ENCODE measurements around the gene TRMU.

TRMU gene

DNA sequence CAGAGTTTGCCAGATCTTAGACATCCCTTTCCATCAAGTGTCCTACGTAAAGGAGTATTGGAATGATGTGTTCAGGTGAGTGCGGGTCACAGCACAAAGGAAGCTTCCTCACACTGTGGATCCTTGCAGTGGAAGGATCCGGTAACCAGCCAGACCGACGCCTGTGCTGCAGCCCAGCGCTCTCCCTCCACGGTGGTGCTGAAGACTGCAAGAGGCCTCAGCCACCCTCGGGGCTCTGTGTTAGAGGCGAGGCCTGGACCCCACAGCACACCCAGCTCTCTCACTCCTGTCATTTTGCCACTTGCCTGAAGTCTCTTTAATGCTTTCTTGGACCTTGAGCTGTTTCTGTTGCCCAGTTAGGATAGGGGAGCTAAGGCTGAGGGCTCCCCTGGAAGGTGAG, 2.4 kb downstream of the TRMU start:
- no peak for DNase-seq

DNA sequence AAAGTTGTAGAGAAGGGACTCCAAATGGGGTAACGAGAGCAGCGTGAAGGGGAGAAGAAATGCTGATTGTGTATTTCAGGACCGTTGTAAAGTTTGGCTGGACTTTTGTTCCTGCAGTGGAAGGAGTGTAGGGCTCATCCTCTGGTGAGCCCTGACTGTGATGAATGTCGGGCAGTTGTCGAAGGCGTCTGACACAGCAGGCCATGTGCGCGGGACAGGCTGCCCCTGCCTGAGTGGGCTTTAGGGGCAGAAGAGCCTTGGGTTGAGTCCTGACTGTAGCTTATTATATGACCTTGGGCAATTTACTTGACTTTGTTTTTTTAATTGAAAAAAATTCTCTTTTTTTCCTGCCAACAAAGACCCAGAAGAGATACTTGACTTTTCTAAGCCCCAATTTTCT, 3.1 kb downstream of the TRMU start:
- DNase-seq: no peak

DNA sequence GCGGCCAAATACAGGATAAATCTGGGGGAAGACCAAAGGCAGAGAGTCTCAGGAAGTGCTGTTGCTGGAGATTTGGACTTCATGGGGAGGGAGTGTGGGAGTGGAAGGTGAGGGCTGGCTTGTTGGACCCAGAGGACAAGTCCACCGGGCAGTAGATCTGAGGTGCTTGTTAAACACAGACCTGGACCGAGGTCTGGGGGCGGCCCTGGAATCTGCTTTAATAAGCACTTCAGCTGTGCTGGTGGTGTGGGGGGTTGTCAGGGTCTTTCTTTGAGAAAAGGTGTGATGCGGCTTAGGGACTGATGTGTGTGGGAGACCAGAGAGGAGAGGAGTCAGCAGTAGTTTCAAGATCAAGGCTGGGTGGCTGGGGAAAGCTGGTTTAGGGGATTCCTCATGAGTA, 4.4 kb downstream of the TRMU start:
- DNase-seq: no peak

DNA sequence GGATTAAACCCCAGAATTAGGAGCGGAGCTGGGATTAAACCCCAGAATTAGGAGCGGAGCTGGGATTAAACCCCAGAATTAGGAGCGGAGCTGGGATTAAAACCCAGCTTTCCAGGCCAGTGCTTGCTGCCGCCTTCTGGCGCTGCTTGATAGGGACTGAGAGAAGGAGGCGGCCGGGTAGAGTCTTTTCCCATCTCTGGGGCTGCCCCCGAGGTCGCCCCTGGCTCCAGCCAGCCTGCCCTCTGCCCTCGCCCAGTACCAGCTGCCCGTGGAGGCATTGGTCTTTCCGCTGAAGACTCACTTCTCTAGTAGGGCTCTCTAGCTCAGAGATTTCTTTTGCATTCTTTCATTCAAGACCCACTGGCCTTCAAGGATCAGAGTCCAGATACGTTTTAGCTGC, 5.2 kb downstream of the TRMU start:
- no peak for DNase-seq

DNA sequence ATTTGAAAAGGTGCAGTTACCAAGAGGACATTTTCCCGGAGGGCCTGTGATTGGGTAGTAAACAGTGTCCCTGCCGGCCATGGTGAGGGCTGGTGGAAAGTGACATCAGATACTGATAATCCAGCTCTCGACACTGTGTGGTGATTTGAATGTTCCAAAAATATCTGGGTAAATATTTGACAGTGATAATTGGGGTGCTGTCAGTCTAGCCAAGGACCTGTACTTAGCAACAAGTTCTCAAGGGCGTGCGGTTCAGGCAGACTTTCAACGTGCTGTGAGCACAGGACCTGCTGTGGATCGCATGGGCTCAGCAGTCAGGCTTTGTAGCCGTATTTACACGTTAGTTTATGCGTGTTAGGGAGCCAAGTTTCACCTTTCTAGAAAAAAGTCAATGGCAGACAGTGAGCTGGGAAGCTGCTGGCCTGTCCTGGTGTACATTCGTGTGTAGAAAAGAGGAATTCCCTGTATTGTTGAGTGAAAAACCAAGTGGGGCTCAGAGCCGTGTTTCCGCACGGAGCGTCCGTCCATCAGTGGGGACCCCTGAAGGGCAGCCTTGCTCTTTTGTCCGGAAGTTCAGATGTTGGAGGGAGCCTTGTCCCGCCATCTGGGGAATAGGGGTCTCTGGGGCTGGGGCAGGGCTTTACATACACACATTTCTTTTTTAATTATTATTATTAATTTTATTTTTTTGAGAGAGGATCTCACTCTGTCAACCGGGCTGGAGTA, 11.3 kb downstream of the TRMU start:
- no peak for DNase-seq

DNA sequence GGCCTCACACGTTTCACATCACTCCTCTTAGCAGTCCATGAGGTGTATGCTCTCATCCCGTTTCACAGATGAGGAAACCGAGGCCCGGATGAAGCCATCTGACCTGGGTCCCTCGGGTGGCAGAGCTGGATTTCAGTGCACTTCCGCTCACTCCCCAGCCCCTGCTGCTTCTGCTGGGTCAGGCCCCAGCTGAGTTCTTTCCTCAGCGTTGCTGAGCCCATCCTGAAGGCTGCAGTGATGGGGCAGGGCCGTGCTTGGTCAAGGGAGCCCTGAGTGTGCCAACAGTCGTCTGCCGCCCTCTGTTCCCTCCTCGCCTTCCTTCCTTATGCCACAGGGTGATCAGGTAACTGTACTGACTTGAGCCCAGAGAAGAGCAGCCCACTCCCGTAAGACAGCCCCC, 12.1 kb downstream of the TRMU start:
- DNase-seq: no peak

DNA sequence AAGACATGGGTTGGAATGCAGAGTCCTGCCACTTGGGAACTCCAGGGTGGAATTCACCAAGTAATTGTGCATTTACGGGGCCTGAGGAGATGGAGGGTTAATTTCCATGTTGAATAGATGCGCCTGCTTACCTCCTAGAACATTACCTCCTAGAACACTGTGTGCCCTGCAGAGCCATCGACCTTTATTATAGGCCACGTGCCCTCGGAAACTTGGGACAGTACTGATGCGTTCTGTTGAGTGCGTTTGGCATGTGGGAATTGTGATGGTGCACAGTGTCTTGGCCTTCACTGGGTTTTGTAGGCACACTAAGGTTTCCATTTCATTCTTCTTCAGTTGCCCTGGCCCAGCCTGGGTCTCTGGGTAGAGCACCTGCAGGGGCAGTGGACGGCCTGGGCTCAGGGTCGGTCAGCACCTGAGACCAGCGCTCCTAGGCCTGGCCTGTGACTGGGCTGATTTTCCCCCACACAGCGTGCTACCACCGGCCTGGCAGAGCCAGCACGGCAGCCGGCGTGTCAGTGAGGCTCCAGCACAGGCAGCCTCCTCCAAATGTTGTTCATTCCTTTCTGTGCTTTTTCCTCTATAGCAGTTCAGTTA, 12.7 kb downstream of the TRMU start:
- no peak for DNase-seq

DNA sequence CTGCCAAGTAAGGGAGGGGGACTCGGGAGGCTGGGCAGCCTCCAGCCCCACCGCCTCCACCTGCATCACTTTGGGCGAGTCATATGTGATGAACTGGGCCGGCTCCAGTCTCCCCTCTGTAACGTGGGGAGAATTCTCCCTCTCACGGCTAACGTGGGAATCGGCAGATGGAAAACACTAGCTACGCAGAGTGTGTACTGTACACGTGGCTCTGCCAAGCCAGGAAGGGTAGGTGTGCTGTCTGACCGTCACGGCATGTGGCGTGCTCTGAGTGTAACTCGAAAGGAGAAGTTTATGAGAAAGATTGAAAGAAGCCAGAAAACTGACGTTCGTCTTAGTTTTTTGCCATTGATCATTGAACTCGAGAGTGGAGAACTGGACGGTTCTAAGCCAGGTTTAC, 13.7 kb downstream of the TRMU start:
- DNase-seq: no peak

DNA sequence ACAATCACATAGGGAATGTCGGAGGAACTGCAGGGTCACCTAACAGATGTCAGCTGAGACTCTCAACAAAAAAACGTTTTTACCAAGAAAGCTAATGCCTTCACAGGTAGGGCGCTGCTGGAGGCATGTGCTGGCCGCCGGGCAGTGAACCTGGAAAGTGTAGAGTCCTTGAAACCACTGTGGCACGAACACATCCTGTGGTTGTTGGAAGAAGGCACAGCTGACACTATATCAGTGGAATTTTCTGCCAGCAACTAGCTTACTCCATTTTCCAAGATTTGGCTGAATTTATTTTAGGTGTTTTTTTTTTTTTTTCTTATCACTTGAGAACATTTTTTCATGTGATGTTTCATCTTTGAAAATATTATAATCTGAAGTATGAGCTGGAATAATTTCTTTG, 14.2 kb downstream of the TRMU start:
- no peak for DNase-seq

DNA sequence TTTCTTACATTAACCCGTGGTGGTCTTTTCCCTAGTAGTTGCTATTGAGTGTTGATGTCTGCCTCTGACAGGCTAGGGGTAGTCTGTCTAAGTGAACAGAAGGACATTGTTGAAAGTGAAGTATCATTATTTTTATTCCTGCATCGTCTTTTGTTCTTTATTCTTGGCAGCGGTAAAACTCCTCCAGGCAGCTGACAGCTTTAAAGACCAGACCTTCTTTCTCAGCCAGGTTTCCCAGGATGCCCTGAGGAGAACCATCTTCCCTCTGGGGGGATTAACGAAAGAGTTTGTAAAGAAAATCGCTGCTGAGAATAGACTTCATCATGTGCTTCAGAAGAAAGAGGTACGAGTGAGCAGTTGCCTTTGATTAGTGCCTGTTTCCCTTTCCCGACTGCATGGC, 14.6 kb downstream of the TRMU start:
- no peak for DNase-seq

DNA sequence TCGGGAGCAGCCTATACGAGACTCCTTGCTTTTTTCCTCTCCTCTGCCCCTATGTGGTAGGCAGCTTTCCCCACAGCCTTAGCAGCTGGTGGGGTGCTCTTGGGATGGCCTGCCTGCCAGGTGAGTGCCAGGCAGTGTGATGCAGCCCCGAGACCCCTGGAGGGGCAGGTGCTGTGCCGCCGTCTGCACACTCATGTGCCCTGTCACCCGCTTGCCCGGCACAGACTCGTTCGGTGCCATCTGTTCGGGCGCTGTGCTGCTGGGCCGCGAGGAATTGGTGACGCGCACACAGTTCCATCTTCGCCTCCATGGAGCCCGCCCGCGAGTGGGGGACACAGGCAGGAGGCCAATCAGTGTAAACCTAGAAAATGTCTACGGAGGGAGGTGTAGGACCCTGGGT, 15.1 kb downstream of the TRMU start:
- no peak for DNase-seq

DNA sequence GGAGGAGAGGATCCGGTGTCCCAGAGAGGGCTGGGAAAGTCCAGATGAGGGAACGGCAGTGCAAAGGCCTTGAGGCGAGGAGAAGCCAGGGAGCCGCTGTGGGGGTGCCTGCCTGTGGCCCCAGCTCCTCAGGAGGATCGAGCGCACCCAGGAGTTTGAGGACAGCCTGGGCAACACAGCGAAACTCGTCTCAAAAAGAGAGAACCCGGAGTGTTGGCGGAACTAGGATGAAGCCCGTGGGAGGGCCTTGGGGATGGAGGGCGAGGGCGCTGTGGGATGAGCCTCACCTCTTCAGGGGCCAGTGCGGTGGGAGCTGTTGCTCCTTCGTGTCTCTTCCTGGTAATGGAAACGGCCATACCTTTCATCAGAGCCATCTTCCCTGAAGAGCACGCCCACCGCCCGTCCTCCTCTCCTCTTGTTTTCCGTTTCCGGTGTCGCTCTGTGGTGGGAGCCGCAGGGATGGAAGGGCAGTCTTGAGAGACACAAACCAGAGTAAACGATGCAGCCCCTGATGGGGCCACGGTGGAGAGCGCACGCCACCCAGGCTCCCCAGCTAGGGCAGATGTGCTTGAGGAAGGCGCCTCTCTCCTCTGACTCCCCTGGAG, 15.7 kb downstream of the TRMU start:
- no peak for DNase-seq

DNA sequence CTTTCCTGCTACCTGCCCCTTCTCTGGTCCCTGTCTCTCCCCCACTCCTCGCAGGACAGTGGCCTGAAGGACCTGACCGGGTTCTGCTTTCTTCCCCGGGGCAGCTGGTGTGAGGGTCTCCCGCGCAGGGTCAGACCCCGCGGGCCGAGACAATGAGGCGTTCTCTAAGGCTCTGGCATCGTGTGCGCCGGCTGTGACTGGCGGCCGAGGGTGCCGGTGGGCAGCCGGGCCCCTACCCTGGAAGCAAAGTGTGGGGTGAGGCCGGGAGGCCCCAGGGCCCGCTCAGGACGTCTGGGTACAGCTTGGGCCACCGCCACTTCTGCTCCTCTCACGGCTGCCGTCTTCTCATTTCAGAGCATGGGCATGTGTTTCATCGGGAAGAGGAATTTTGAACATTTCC, 16.3 kb downstream of the TRMU start:
- no peak for DNase-seq

DNA sequence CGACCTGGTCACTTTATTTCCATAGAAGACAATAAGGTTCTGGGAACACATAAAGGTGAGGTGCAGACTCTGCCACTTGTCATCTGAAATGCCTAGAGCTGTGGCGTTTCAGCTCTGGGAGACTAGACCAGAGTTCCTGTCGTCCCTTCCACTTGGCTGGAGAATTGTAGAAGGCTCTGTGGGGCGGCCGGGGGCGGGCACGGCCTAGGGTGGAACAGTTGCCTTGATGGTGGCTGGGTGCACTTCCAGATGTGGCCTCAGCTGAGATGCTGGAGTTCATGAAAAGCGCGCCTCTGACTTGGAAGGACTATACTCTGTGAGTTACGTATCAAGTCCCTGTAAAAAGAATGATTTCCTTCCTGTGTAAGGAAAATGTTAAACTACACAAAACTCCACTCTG, 16.8 kb downstream of the TRMU start:
- no peak for DNase-seq

DNA sequence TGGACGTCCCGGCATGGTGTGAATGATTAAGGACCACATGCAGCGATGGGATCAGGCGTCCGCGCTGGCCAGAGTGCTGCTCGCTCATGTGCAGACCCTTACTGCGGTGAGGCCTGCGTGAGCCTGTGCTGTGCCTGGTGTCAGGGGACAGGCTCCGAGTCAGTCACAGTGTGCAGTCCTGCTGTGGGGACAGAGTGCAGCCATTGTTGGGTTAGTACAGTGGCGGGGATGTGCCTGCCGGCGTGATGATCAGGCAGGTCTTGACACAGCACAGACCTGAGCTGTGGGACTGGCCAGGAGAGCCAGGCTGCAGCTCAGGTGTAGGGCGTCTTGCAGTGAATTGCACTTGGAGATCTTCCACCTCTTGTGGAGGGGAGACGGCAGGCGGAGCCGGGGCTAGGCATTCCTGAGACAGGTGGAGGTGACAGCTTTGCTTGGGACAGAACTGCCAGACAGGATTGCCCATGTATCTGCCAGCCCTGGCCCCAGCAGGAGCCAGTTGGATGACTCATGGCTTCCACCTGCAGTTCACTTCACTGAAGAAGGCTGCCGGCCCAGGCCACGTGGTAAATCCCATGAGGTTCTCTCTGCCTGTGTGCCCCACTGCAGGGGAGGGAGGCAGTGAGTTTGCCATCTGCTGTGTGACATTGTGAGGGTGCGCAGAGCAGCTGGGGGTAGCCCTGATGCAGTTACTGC, 17.3 kb downstream of the TRMU start:
- DNase-seq: peak; percentile 81

DNA sequence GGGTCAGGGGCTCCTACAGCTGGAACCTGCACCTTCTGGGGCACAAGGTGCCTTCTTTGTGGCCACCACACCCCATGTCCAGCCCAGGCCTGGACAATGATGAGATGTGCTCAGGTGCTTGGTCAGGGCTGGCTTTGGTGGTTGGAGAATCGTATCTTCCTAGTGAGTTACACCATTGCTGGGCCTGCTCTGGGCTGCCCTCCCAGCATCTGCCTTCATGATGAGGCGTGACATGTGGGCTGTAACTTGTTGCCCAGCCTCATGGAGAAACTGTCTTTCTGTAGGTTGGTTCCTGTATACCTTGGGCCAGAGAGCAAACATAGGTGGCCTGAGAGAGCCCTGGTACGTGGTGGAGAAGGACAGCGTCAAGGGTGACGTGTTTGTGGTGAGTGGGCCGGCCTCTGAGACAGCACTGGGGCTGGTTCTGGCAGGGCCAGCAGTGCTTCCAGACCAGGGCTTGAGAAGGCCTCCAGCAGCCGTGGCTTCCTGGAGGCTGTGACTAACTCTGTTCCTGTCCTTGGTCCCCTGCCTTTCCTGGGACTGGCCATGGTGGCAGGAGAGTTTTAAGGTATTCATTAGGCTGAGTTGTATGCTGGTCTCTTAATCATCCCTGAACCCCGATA, 18.1 kb downstream of the TRMU start:
- DNase-seq: no peak

DNA sequence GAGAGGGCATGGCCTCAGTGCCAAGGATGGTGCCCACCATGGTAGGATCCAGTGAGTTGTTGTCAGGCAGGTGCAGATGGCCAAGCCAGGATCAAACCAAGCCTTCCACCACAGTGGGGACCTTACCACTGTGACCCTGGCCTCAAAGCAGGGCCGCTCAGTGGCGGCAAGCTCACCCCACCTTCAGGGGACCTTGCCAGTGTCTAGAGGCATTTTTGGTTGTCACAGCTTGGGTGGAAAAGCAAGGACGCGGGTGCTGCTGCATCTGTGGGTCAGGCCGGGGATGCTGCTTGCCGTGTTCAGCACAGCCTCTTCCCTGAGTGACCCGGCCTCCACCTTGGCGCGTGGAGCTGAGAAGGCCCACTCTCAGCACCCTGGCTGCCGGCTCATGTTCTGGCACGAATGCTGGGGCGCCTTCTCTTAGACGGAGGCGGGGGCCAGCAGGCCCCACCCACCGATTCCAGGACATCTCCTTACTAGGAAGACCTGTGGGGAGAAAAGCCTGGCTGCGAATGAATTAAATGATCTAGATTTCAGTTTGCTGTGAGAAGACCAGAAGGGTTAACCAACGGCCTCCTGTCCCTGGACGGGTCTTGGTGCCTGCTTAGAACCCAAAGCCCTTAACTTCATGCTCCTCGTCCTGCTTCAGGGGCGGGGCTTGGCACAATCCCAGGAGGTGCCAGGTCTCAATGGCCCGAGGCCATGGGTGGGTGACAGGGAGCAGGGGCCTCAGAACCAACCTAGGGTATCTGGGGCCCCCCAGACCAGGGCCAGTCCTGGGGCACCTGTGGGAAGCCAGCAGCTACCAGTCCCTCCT, 18.9 kb downstream of the TRMU start:
- DNase-seq: no peak

DNA sequence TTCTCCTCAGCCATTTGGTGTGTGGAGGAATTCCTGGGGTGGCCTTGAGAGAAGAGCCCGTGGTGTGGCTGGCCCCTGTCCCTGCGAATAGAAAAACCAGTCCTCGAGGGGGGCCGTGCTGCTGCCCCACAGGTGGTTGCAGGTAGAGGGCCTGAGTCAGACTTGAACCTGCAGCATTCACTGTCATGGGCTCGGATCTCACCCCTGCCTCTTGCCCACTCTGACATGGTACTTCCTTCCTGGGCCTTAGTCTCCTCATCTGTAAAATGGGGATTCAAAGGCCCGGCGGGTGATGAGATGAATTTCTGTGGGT, 19.4 kb downstream of the TRMU start:
- no peak for DNase-seq

DNA sequence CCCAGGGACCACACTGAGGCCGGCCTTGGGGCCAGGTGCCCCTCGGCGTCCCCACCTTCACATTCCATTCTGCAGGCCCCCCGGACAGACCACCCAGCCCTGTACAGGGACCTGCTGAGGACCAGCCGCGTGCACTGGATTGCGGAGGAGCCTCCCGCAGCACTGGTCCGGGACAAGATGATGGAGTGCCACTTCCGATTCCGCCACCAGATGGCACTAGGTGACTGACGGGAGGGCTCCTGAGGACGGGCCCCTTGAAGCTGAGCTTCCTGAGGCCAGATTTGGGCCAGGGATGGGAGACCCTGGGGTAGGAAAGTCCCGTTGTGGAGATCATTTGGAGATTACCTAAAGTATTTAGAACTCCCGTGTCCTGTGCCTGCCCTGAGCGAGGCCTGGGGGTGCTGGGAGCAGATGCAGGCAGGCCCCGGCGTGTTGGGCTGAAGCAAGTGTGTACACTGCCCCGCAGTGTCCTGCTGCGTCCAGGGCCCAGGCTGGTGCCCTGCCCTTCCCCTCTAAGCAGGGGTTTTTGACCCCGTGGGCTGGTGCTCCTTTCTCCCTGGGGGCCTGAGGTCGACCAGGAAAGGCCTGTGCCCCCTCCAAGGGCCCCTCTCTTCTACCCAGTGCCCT, 20.0 kb downstream of the TRMU start:
- no peak for DNase-seq

DNA sequence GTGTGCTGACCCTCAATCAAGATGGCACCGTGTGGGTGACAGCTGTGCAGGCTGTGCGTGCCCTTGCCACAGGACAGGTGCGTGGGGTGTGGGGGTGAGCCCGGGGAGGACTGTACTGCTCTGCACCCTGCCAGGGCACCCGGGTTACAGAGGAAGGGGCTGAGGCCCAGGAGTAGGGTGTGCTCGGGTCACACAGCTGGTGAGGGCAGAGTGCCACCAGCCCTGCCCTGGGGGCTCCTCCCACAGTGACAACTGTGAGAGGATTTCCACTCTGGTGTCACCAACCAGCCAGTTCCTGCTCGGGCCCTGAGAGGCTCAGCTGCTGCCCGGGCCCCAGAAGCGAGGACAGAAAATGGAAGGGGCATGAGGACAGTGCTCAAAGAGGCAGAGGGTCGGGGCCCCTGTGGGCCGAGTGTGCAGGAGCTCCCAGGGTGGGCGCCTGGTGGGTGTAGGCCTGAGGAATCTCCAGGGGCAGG, 20.5 kb downstream of the TRMU start:
- DNase-seq: no peak

DNA sequence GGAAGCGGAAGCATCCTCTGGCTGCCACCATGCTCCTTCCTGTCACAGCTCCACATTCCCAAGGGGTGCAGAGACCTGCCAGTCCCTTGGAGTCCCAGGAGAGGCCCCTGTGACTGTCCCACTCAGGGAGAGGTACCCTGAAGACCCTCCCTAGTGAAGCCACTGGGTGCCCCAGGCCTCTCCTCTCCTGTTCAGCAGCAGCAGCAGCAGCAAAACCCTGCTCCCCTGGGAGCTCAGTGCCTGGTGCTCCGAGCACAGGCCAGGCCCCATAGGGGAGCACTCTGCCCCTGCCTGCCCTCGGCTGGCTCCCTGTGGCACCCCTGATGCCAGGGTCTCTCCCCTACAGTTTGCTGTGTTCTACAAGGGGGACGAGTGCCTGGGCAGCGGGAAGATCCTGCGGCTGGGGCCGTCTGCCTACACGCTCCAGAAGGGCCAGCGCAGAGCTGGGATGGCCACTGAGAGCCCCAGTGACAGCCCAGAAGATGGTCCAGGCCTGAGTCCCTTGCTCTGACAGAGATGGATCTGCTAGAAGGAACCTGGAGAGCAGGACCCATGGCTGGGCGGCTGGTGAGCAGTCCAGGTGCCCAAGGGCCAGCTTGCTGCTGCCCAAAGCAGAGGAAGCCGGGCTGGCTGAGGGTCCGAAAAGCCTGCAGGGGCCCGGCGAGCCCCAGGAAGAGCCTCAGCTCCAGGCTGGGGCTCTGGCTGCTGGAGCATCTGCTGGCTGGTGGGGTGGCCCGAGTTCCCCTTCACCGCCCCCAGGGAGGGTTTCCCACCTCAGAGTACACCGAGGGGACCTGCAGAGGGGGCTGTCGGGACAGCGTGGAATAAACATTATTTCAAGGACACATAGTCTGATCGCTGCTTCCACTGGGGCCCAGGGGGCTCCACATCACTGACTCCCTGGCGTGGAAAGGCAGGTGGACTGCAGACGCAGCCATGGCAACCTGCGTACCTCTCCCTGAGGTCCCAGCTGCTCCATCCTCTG, 21.3 kb downstream of the TRMU start:
- no peak for DNase-seq

Measured in DMS 273 treated with DMSO at 0.1 percent for 48 hours (cell line).